Glutamatergic neuron (in vitro differentiated cells): Measurements from ENCODE around the gene CWC15. TPM values are rescaled to one million over a fixed set of nuclear protein-coding genes. Genes with fewer than 3 reads are reported as not detected.
A peak's percentile ranks its signal among the peaks of the same experiment; 100 is the strongest.

ENCODE experiments used
- DNase-seq: peaks from one replicate; pipeline ENCODE4 v3.0.0; 2022
- H3K27ac Mint-ChIP-seq: one replicate; pipeline ENCODE4 v1.8.0; 2020; ENCODE audit warnings: mild to moderate bottlenecking, mixed read lengths, inconsistent platforms; ENCODE audit not compliant: unreplicated experiment
- H3K27me3 Mint-ChIP-seq: one replicate; pipeline ENCODE4 v1.8.0; 2020; ENCODE audit warnings: mild to moderate bottlenecking, moderate library complexity, mixed read lengths, inconsistent platforms; ENCODE audit not compliant: unreplicated experiment
- H3K36me3 Mint-ChIP-seq: one replicate; pipeline ENCODE4 v1.8.0; 2020; ENCODE audit warnings: mild to moderate bottlenecking, mixed read lengths, inconsistent platforms; ENCODE audit not compliant: unreplicated experiment
- H3K4me1 Mint-ChIP-seq: one replicate; pipeline ENCODE4 v1.8.0; 2020; ENCODE audit warnings: mild to moderate bottlenecking, low read depth, mixed read lengths, inconsistent platforms; ENCODE audit not compliant: unreplicated experiment
- H3K4me3 Mint-ChIP-seq: one replicate; pipeline ENCODE4 v1.8.0; 2020; ENCODE audit warnings: mild to moderate bottlenecking, mixed read lengths, inconsistent platforms; ENCODE audit not compliant: unreplicated experiment
- H3K9me3 Mint-ChIP-seq: one replicate; pipeline ENCODE4 v1.8.0; 2020; ENCODE audit warnings: mild to moderate bottlenecking, moderate library complexity, mixed read lengths, inconsistent platforms; ENCODE audit not compliant: unreplicated experiment
- total RNA-seq: library from RNA; stranded (reverse); fragmentation: NEBNext Ultra II Directional; extraction: Animal tissue kit (Norgen Biotek cat#: 25700); gene quantifications from one replicate; pipeline ENCODE4 v1.2.1, GENCODE V29; 2021; ENCODE audit not compliant: unreplicated experiment
- TF ChIP-seq, protein P1 (sequence below): fragments of 200-600 bp; sonication (generic); IDR thresholded peaks from one replicate; pipeline ENCODE4 v1.5.0; 2021; ENCODE audit not compliant: partially characterized antibody, unreplicated experiment

CWC15 gene
- total RNA-seq, 1 donor from 2014 or later = 65.1 TPM

DNA sequence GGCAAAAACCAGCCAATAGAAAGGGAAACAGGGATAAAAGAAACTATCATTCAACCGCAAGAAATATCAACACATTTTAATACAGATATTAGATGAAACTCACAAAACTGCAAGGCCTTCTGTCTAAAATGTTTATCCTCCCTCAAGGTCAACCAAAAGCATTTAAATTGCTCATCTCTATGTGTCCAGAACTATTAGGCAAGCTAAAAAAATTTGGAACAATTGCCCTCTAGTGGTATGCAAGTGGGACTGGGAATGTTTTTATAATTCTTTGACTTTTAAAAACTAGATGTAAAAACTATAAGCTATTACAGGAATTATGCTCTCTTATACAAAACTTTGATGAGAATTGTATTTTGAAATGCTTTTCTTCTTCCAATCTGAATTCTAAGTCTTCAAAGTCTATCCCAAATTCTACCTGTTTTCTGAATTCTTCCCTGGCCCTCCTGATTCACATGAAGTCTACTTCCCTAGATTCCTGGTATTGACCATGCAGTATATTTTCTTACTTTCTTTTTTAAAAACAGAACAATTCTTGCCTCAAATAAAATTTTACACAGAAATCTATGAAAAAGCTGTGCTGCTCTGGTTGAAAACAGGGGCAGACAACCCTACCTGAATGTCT, 4.9 kb downstream of the CWC15 start:
- Mint-ChIP-seq H3K27me3 (no peaks in the 10 kb centered on the region), H3K36me3 (no peaks in the 10 kb centered on the region), H3K4me3 (no peak overlapping the region), H3K4me1 (no peaks in the 10 kb centered on the region), H3K9me3 (no peaks in the 10 kb centered on the region), H3K27ac (no peak overlapping the region)
- DNase-seq = no peak
- TF ChIP-seq, protein P1, sequence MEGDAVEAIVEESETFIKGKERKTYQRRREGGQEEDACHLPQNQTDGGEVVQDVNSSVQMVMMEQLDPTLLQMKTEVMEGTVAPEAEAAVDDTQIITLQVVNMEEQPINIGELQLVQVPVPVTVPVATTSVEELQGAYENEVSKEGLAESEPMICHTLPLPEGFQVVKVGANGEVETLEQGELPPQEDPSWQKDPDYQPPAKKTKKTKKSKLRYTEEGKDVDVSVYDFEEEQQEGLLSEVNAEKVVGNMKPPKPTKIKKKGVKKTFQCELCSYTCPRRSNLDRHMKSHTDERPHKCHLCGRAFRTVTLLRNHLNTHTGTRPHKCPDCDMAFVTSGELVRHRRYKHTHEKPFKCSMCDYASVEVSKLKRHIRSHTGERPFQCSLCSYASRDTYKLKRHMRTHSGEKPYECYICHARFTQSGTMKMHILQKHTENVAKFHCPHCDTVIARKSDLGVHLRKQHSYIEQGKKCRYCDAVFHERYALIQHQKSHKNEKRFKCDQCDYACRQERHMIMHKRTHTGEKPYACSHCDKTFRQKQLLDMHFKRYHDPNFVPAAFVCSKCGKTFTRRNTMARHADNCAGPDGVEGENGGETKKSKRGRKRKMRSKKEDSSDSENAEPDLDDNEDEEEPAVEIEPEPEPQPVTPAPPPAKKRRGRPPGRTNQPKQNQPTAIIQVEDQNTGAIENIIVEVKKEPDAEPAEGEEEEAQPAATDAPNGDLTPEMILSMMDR = peak; percentile 71

DNA sequence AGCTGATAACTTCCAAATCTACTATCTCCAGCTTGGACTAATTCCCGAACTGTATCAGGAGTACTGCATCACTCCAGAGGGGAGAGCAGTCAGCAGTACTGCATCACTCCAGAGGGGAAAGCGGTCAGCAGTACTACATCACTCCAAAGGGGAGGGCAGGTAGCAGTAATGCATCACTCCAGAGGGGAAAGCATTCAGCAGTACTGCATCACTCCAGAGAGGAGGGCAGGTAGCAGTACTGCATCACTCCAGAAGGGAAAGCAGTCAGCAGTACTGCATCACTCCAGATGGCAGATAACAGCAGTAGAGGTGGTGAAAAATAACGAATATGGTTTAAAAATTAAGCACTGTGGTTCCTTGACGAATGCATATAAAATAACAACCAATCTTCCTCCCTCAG, 8.4 kb downstream of the CWC15 start:
- no peaks in the 10 kb centered on the region for H3K27me3 Mint-ChIP-seq
- TF ChIP-seq, protein P1 = no peak
- H3K4me1 Mint-ChIP-seq = no peaks in the 10 kb centered on the region
- H3K4me3 Mint-ChIP-seq = no peak overlapping the region
- DNase-seq = no peak
- no peak overlapping the region for H3K27ac Mint-ChIP-seq
- H3K36me3 Mint-ChIP-seq = no peaks in the 10 kb centered on the region
- H3K9me3 Mint-ChIP-seq = no peaks in the 10 kb centered on the region

DNA sequence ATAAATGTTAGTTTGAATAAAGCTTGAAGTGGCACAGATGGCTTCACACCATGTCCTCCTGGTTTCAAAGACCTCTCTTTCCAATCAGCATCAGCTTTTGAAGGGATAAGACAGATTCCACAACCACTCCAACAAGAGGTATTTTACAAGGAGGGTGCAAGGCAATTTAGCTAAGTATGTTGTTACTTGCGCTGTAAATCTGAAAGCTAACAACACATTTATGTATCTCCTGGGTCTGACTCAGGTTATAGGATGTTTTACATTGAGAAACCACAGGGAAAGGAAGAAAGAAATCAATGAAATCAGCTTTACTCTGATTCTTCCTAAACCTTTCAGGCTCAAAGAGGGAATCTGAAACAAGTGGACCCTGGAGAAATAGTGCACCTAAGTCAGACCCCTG, 12.1 kb downstream of the CWC15 start:
- no peaks in the 10 kb centered on the region for H3K36me3 Mint-ChIP-seq
- TF ChIP-seq, protein P1 = no peak
- H3K27ac Mint-ChIP-seq = no peak overlapping the region
- H3K27me3 Mint-ChIP-seq = no peaks in the 10 kb centered on the region
- H3K4me3 Mint-ChIP-seq = no peak overlapping the region
- H3K9me3 Mint-ChIP-seq = no peaks in the 10 kb centered on the region
- no peak for DNase-seq
- H3K4me1 Mint-ChIP-seq = no peaks in the 10 kb centered on the region

DNA sequence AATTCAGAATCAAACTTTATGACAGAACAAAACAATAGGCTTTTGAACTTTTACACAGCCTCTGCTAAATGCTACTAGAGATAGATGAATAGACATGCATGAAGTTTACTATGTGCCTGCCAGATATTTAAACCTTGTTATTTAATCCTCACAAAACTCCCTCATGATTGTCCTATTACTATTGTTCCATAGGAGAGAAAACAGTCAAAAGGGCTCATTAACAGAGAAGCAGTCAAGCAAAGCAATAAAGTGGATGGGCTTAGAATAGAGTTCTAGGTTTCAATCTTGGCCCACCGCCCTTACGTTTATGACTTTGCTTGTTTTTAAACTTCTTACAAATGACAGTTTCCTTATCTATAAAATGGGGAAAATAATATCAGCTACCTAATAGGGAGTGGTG, 12.9 kb downstream of the CWC15 start:
- Mint-ChIP-seq H3K4me1 (no peaks in the 10 kb centered on the region), H3K36me3 (no peaks in the 10 kb centered on the region), H3K4me3 (no peak overlapping the region), H3K27me3 (no peaks in the 10 kb centered on the region), H3K27ac (no peak overlapping the region), H3K9me3 (no peaks in the 10 kb centered on the region)
- TF ChIP-seq, protein P1 = no peak
- DNase-seq = no peak

- Mint-ChIP-seq H3K27me3 (peaks cover under 1% of the 10 kb centered on the region), H3K27ac (no peak overlapping the region)
- TF ChIP-seq, protein P1 = no peak
Observed at GRCh38 chr11:94959179-94959578, 14.2 kb downstream of the CWC15 start.

More at GRCh38 chr11:94959179-94959578, 14.2 kb downstream of the CWC15 start:
- no peaks in the 10 kb centered on the region for H3K9me3 Mint-ChIP-seq
- H3K36me3 Mint-ChIP-seq = no peaks in the 10 kb centered on the region
- no peak for DNase-seq
- H3K4me3 Mint-ChIP-seq = no peak overlapping the region
- no peaks in the 10 kb centered on the region for H3K4me1 Mint-ChIP-seq
